ENCODE measurements around the gene GOLGA3. TPM values are rescaled to one million over a fixed set of nuclear protein-coding genes. Genes with fewer than 3 reads are reported as not detected.

Gene GOLGA3
- total and polyA plus RNA-seq, 10 of the 15 experiments (the other 5 are each of a cell fraction or from before 2014, with no cell fraction given), result 2.0 to 42.7 (median 15.2) TPM

- SMC1A ChIA-PET (ENCODE audit: uncharacterized antibody, unreplicated experiment), result no interaction called here
- H3K27ac ChIP-seq (ENCODE audit: control insufficient read depth, insufficient read depth), result no peak overlapping the region
- DNase-seq (ENCODE audit: low read depth, low spot score), result no peak
Measured at GRCh38 chr12:132774159-132774558, 54.5 kb downstream of the GOLGA3 start.

More at GRCh38 chr12:132774159-132774558, 54.5 kb downstream of the GOLGA3 start:
- in situ Hi-C loops (cut with MboI), result no loop called here
- no peak for TF ChIP-seq SIN3A (IDR thresholded peaks at IDR 0.05; ENCODE audit: low read depth, low read length)
- no peak for TF ChIP-seq MLLT1 (IDR thresholded peaks at IDR 0.05)
- no peak for TF ChIP-seq TBL1XR1 (IDR thresholded peaks at IDR 0.05; ENCODE audit: low read depth, low read length)
- no peak for TF ChIP-seq STAT3 (IDR thresholded peaks at IDR 0.05; ENCODE audit: low read depth, low read length)
- no peak for TF ChIP-seq LARP7 (IDR thresholded peaks at IDR 0.05)
- no peak for TF ChIP-seq NFYB (IDR thresholded peaks at IDR 0.05; ENCODE audit: insufficient read depth, low read depth, low read length)
- no peak for TF ChIP-seq SMAD5 (IDR thresholded peaks at IDR 0.05; ENCODE audit: low read depth)
- no peak for TF ChIP-seq NFIC (IDR thresholded peaks at IDR 0.05; ENCODE audit: low read depth, low read length)
- TF ChIP-seq ZNF207 (IDR thresholded peaks at IDR 0.05; ENCODE audit: borderline replicate concordance), result no peak
- no peak for TF ChIP-seq NRF1 (conservative IDR thresholded peaks at IDR 0.05; ENCODE audit: low read depth, low read length)
- TF ChIP-seq ZNF24 (IDR thresholded peaks at IDR 0.05), result no peak
- no peak for TF ChIP-seq STAT1 (conservative IDR thresholded peaks at IDR 0.05)
- Histone ChIP-seq H2AFZ (ENCODE audit: control insufficient read depth, low read depth, low read length) (no peak overlapping the region), H3K4me1 (ENCODE audit: control insufficient read depth, insufficient read depth, low read length) (peaks cover 39% of the 10 kb centered on the region), H3K9me3 (replicated peaks; ENCODE audit: control insufficient read depth, insufficient read depth, low read length) (peaks cover 1% of the 10 kb centered on the region; the same call in 1 of the 3 replicates), H3K79me2 (ENCODE audit: control insufficient read depth, insufficient read depth, low read length) (peaks cover 8% of the 10 kb centered on the region), H3K4me3 (no peak overlapping the region), H3K27me3 (replicated peaks in 1 of 2; ENCODE audit: control insufficient read depth in 2 of 2, insufficient read depth in 2 of 2, low read length in 1 of 2) (no peaks in the 10 kb centered on the region), H4K20me1 (ENCODE audit: control insufficient read depth, insufficient read depth) (no peaks in the 10 kb centered on the region), H3K9ac (ENCODE audit: control insufficient read depth, insufficient read depth, low read length) (no peak overlapping the region), H3K4me2 (ENCODE audit: control insufficient read depth, insufficient read depth) (no peak overlapping the region), H3K36me3 (ENCODE audit: control insufficient read depth in 2 of 2, insufficient read depth in 2 of 2, low read length in 1 of 2) (peaks cover 14 to 17% of the 10 kb centered on the region in 2 experiments)
- WGBS (ENCODE audit: insufficient coverage, insufficient replicate concordance, low lambda C conversion rate, missing lambda C conversion rate), result over 99% methylated on average over 17 of the region's 18 CpGs
- ChIA-PET RAD21 (ENCODE audit: unreplicated experiment) (no interaction called here), POLR2A (no interaction called here), CTCF (no interaction called here)
- BruUV-seq (replicated peaks), result no TSS peak
- ATAC-seq (no peak), FAIRE-seq (no peak)
- intact Hi-C loops (cut with micrococcal nuclease; ENCODE audit: unreplicated experiment), result no loop called here

All from GM12878 (cell line).